HG02588 (cell line): ENCODE results near the gene OSCAR.

Source experiments
- ATAC-seq: cut with Tn5 transposase; IDR thresholded peaks from one replicate; pipeline ENCODE4 v1.9.1; 2021; ENCODE audit warnings: mild to moderate bottlenecking, moderate library complexity; ENCODE audit not compliant: unreplicated experiment

Gene OSCAR

DNA sequence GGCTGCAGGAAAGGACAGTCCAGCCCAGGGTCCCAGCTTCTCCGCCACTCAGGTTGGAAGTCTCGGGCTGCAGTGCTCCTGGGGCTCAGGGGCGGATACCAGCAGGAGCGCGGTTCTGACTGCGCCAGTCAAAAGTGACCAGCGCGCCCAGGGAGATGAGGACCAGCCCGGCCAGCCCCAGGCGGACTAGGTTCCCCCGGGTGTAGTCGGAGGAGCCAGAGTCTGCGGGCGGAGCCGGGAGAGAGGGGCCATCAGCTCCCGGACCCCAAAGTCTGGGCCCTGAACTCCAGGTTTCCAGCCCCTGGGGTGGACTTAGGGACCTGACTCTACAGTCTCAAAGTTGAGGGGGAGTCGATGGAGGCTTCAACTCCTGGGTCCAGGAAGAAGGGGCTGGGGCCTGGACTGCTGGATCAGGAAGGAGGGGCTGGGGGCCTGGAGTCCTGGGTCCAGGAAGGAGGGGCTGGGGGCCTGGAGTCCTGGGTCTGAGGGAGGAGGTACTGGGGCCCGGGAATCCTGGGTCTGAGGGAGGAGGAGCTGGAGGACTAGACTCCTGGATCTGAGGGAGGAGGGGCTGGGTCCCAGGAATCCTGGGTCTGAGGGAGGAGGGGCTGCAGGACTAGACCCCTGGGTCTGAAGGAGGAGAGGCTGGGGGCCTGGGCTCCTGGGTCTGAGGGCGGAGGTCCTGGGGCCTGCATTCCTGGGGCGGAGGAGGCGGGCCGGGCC is 5.3 kb downstream of the OSCAR start:
- no peak for ATAC-seq

DNA sequence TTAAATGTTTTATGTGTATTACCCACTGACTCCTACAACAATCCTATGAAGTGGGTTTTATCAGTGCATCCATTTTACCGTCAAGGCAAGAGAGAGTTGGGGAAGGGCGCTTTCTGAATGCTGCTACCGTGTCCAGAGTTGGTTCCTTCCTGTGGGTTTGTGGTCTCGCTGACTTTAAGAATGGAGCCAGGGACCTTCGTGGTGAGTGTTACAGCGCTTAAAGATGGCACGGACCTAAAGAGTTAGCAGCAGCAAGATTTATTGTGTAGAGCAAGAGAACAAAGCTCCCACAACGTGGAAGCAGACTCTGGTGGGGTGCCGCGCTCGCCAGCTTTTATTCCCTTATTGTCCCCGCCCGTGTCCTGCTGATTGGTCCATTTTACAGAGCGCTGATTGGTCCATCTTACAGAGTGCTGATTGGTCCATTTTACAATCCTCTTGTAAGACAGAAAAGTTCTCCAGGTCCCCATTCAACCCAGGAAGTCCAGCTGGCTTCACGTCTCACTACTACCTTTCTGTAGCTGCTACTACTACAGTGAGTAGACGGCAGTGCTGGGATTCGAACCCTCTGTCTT is 6.1 kb downstream of the OSCAR start:
- ATAC-seq = no peak

DNA sequence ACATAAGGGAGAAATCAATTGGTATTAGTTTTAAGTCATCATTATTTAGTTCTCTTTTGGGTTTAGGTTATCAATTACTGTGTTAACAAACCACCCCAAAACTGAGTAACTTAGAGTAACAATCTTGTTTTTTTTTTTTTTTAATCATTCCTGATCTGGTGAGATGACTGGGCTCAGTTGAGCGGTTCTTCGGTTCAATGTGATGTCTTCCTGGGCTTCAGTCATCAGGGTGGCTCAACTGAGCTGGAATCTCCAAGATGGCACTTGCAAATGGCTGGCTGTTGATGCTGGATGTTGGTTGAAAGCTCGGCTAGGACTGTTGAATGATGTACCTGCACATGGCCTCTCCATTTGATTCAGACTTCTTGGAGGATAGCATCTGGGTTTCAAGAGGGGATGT is 16.2 kb downstream of the OSCAR start:
- ATAC-seq = no peak

DNA sequence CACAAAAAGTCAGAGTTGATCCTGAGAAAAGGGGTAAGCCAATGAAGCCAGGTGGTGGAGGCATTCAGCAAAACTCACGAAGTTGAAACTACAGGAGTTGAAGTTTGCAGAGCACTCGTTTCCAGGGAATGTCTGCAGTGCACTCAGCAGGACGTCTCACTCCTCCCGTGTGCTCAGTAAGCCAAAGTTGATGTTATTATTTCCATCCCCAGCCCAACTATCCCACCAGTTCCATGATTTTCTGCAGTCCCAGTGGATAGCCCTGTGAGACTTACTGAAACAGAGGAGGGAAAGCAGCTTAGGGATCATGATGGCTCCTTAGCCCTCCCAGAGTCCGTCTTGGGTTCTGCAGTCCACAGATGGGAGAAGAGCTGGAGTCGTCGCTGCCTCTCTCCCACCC is 19.6 kb downstream of the OSCAR start, which contains the start of gene TARM1:
Gene TARM1 (minus strand): TSS at position 334 of the 400 bp plus-strand sequence. CDS start 25 bp downstream, at position 309.
- ATAC-seq = no peak

DNA sequence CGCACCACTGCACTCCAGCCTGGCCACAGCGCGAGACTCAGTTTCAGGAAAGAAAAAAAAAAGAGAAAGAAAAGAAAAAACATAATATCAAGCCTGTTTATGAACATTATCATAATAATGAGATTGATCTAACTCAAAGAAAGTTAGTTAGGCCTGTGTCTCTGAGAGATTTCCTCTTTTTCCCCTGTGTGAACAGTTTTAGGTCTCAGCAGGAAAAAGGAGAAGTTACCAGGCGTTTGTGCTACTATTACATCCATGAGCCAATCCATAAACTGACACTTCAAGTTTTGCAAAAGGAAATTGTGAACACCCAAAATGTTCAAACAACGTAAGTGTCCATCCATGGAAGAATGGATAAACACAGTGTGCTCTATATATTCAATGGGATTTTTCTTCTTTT is 23.3 kb downstream of the OSCAR start:
- ATAC-seq = no peak

DNA sequence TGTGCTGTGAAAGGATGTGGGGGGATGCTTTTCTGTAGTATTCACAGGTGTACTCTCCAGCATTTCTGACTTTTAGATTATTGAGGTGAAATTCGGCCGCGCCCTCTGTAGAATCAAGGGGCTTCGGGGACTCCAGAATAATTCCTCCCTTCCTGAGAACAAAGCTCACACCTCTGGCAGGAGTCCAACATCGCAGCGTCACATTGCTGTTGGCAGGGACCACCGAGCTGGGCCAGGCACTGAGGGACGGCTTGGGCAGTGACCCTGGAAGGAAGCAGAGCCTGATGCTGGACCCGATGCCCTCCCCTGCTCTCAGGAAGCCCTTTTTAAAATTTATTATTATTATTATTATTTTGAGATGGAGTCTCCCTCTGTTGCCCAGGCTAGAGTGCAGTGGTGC is 25.8 kb downstream of the OSCAR start:
- ATAC-seq = no peak

DNA sequence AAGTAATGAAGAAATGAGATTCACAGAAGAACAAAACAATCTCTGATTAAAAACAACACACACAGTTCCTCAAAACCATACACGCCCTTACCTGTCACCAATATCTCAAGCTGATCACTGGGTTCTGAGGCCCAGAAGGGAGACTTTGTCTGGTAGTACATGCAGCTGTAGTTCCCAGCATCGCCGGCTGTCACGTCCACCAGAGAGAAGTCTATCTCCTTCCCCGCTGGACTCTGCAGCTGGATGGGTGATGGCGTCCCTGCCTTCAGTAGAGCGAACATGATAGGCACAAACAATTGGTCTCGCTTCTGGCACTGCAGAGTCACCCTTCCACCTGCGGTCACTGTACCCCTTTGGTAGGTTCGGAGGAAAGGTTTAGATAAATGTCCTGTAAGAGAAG is 26.8 kb downstream of the OSCAR start:
- ATAC-seq = no peak

DNA sequence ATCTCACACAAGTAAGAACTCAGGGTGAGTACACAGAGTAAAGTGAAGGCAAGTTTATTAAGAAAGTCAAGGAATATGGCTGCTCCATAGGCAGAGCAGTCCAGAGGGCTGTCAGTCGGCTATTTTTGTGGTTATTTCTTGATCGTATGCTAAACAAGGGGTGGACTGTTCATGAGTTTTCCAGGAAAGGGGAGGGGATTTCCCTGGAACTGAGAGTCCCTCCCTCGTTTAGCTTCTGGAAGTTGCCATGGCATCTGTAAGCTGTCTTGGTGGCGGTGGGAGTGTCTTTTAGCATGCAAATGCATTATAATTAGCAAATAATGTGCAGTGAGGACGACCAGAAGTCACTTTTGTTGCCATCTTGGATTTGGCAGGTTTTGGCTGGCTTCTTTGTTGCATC is 31.1 kb downstream of the OSCAR start:
- ATAC-seq = no peak

DNA sequence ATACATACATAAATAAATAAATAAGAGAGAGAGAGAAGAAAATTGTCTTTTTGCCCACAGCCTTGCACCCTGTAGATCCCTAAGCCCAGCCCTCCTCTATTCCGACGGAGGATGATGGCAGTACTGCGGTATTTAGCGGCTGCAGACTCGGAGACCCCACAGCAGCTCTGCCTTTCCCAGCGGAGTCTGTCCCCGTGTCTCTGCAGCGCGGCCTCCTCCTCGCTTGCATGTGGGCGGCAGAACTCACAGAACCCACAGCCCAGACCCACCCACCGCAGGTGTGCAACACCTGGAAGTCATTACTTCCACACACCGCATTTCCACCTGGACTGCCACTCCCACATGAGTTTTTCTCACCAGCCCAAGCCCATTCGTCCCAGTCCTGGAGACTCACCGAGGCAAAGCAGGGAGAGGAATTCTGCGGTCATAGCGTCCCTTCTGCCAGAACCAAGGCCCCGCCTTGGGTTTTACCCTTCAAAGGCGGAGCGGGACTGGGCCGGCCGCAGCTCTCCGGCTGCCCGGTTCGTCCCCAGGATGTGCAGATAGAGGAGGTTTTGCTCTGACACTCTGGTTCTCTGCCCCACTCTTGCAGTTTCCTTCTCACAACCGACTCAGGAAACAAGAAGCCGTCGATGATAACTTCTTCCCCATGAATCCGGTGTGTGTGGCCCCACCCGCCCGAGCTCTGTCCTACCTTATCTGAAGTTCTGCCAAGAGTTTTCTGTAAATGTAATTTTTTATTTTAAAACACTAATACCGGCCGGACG is 37.1 kb downstream of the OSCAR start, which contains the start of gene VSTM1:
Gene VSTM1 (minus strand): TSS at position 548 of the 767 bp plus-strand sequence. CDS start 120 bp downstream, at position 428.
- ATAC-seq = no peak

DNA sequence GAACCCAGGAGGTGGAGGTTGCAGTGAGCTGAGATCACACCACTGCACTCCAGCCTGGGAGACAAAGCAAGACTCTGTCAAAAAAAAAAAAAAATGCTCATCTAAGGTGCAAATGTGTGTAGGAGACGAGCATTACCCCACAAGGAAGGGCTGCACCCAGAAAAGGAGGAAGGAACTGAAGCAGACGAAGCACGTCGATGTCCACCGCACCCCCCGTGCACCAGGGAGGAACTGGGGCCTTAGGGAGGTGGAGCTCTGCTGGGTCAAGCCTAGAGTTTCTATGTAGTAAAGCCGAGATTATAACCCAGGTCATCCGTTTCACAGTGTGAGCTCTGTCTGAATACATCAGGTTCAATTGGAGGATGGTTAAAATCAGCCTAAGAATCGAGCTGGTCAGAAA is 38.0 kb downstream of the OSCAR start:
- ATAC-seq = no peak

DNA sequence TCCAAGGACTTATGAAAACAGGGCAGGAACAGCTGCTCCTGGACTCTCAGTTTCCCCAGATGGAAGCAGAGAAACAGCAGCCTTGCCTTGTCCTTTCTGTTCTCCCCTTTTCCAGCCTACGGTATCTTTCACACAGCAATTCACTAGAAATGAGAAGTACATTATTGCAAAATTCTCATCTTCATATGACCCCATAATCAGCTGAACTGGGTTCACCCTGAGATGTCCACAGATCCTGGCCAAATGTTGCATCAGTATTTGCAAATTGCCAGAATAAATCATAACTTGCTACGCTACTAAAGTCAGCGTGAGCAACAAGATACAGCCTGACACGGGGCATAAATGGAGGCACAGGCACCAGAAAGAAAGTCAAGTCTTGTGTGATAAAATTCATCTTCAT is 53.0 kb downstream of the OSCAR start:
- ATAC-seq = no peak

DNA sequence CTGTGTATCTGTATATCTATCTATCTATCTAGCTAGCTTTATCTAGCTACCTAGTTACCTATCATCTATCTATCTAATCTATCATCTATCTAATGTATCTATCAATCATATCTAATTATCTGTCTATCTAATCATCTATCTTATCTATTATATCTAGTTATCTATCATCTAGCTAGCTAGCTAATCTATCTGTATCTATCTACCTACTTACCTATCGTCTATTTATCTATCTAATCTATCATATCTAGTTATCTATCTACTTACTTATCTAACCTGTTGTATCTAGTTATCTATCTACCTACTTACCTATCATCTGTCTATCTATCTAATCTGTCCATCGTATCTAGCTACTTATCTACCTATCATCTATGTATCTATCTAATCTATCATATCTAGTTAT is 54.8 kb downstream of the OSCAR start:
- ATAC-seq = no peak
